ENCODE measurements around the gene CHD6.
"Not testable (repeated sequence)": the region's sequence is repeated elsewhere in the genome, so short reads cannot be mapped to it uniquely, and the experiment has no call there.

Gene CHD6

GRCh38 chr20:41537865-41538264 lies 80.3 kb downstream of the CHD6 start:
- no peak for DNase-seq

GRCh38 chr20:41535551-41535950 lies 82.6 kb downstream of the CHD6 start:
- DNase-seq, result not testable (repeated sequence)

- DNase-seq, result no peak
Measured at GRCh38 chr20:41534842-41535241, 83.3 kb downstream of the CHD6 start.

- no peak for DNase-seq
Measured at GRCh38 chr20:41534170-41534569, 84.0 kb downstream of the CHD6 start.

- no peak for DNase-seq
Measured at GRCh38 chr20:41533537-41534136, 84.5 kb downstream of the CHD6 start.

GRCh38 chr20:41532935-41533334 lies 85.2 kb downstream of the CHD6 start:
- DNase-seq, result no peak

GRCh38 chr20:41531518-41532275 lies 86.5 kb downstream of the CHD6 start:
- no peak for DNase-seq

- DNase-seq, result no peak
Measured at GRCh38 chr20:41530923-41531322, 87.3 kb downstream of the CHD6 start.

GRCh38 chr20:41526327-41526726 lies 91.8 kb downstream of the CHD6 start:
- DNase-seq, result no peak

GRCh38 chr20:41524980-41525613 lies 93.1 kb downstream of the CHD6 start:
- DNase-seq, result no peak

- no peak for DNase-seq
Measured at GRCh38 chr20:41523857-41524256, 94.3 kb downstream of the CHD6 start.

- DNase-seq, result no peak
Measured at GRCh38 chr20:41513829-41514228, 104.3 kb downstream of the CHD6 start.

- no peak for DNase-seq
Measured at GRCh38 chr20:41512624-41513023, 105.6 kb downstream of the CHD6 start.

GRCh38 chr20:41510847-41511450 lies 107.2 kb downstream of the CHD6 start:
- no peak for DNase-seq

- no peak for DNase-seq
Measured at GRCh38 chr20:41510224-41510623, 108.0 kb downstream of the CHD6 start.

- no peak for DNase-seq
Measured at GRCh38 chr20:41509316-41510200, 108.6 kb downstream of the CHD6 start.

GRCh38 chr20:41508335-41508734 lies 109.8 kb downstream of the CHD6 start:
- no peak for DNase-seq

GRCh38 chr20:41507851-41508250 lies 110.3 kb downstream of the CHD6 start:
- no peak for DNase-seq

GRCh38 chr20:41507436-41507835 lies 110.7 kb downstream of the CHD6 start:
- DNase-seq, result no peak

- no peak for DNase-seq
Measured at GRCh38 chr20:41506192-41506915, 111.8 kb downstream of the CHD6 start.

GRCh38 chr20:41505184-41505583 lies 113.0 kb downstream of the CHD6 start:
- DNase-seq, result no peak

GRCh38 chr20:41501376-41501775 lies 116.8 kb downstream of the CHD6 start:
- DNase-seq, result no peak

All from KG1 (cell line).